ENCODE data around the gene CDK17.
"Not testable (repeated sequence)": the region's sequence is repeated elsewhere in the genome, so short reads cannot be mapped to it uniquely, and the experiment has no call there.

Gene CDK17

DNA sequence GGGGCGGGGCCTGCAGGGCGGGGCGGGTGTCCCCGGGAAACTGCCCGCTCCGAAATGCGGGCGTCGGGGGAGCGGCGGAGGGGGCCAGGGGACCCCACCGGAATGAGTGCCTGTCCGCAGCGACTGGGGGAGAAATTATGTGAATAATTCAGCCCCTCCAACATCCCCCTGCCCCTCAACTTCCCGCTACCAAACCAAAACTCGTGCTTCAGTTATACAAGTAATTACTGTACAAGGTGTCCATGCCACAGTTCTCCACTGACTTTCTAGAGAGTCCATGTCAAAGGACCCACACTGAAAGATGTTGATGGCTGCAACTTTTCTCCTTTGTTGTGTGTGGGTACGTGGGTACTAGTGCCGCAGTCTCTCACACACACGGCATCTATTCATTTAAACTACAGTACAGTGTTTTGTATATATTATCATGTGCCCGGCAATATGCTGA, 414 bp upstream of the CDK17 start:
- H3K4me1 ChIP-seq (ENCODE audit: insufficient read depth, low read length): peaks cover 24% of the 10 kb centered on the region
- H3K36me3 ChIP-seq (ENCODE audit: insufficient read depth, low read length): no peaks in the 10 kb centered on the region
- no peaks in the 10 kb centered on the region for H3K27me3 ChIP-seq (ENCODE audit: control insufficient read depth in 1 of 2, insufficient read depth in 2 of 2, low read length in 2 of 2)
- peak overlapping the region; percentile 63 to 94 for H3K4me3 ChIP-seq (ENCODE audit: low read depth in 1 of 2, low read length in 2 of 2)
- no peaks in the 10 kb centered on the region for H3K9me3 ChIP-seq (ENCODE audit: low read length)
- H3K27ac ChIP-seq (ENCODE audit: low read depth, low read length): peak overlapping the region; percentile 94
- peak overlapping the region; percentile 67 for H3K9ac ChIP-seq (ENCODE audit: low read length)

DNA sequence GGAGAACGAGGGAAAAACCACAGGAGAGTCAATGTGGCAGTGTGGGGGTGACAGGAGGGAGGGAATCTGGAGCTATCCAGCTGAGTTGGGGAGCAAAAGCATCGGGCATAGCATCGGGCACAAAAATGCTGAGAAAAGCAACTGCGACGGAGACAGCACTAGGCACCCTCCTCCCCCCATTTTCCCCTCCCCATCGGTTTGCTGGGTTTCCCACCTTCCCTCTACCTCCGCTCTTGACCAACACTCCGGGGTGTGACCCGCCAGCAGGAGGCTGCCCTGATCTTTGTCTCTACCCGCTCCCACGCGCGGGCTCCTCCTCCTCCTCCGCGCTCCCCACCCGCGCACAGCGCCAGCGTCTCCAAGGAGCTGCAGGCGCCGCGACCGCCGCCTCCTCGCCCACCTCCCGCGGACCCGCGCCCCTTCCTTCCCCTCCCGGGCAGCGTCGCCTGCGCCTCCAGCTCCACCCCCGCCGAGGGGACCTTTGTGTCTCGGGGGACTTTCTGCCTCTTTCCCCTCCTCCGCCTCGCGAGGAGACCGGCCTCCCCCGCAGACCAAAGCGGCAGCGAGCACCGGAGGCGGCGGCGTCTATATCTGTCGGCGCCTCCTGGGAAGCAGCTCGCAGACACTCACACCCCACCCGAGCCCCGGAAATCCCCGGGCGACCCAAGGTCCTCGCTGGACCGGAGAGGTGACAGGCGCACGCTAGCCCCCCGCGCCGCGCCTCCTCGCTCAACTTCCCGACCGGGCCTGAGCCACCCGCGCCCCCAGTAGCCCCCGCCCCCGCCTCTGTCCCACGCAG, 920 bp downstream of the CDK17 start:
- Histone ChIP-seq H3K27me3 (ENCODE audit: control insufficient read depth in 1 of 2, insufficient read depth in 2 of 2, low read length in 2 of 2) (no peaks in the 10 kb centered on the region), H3K27ac (ENCODE audit: low read depth, low read length) (peak overlapping the region; percentile 82), H3K9ac (ENCODE audit: low read length) (peak overlapping the region; percentile 94), H3K36me3 (ENCODE audit: insufficient read depth, low read length) (no peaks in the 10 kb centered on the region), H3K4me1 (ENCODE audit: insufficient read depth, low read length) (peaks cover 29% of the 10 kb centered on the region), H3K4me3 (ENCODE audit: low read depth in 1 of 2, low read length in 2 of 2) (peak overlapping the region; percentile 89 to 93), H3K9me3 (ENCODE audit: low read length) (no peaks in the 10 kb centered on the region)

DNA sequence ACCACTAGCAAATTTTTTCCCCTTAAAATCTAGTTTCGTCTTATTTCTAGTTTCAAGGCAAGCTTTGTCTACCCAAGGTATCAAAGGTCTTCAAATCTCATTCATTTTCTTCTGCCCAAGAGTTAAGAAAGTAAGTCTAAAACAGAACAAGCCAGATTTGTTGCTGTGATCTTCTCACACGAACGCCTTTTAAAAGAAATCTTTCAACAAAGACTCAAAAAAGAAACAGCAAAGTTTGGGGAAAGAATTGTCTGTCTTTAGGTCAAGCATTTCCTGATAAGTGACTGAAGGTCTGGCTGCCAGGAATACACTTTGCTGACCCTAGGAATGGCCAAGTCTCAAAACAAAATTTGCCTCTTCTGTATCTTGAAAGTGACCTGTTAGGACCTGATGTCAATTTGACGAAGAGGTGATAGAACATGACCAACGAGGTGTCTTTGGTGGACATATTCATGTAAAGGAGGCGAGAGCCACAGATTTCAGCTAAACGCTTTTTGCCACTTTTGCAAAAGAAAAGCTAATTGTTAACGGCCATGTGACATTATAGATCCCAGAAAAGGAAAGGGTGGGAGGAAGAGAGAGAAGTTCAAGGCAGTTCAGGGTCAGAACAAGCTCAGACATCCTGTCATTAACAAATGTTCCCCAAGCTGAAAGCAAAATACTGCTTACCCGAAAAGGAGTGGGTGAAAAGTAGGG, 1.7 kb downstream of the CDK17 start:
- Histone ChIP-seq H3K9ac (ENCODE audit: low read length) (peak overlapping the region; percentile 94), H3K4me1 (ENCODE audit: insufficient read depth, low read length) (peaks cover 29% of the 10 kb centered on the region), H3K36me3 (ENCODE audit: insufficient read depth, low read length) (no peaks in the 10 kb centered on the region), H3K4me3 (ENCODE audit: low read depth in 1 of 2, low read length in 2 of 2) (peak overlapping the region; percentile 89 to 93), H3K9me3 (ENCODE audit: low read length) (no peaks in the 10 kb centered on the region), H3K27ac (ENCODE audit: low read depth, low read length) (peak overlapping the region; percentile 82), H3K27me3 (ENCODE audit: control insufficient read depth in 1 of 2, insufficient read depth in 2 of 2, low read length in 2 of 2) (no peaks in the 10 kb centered on the region)

DNA sequence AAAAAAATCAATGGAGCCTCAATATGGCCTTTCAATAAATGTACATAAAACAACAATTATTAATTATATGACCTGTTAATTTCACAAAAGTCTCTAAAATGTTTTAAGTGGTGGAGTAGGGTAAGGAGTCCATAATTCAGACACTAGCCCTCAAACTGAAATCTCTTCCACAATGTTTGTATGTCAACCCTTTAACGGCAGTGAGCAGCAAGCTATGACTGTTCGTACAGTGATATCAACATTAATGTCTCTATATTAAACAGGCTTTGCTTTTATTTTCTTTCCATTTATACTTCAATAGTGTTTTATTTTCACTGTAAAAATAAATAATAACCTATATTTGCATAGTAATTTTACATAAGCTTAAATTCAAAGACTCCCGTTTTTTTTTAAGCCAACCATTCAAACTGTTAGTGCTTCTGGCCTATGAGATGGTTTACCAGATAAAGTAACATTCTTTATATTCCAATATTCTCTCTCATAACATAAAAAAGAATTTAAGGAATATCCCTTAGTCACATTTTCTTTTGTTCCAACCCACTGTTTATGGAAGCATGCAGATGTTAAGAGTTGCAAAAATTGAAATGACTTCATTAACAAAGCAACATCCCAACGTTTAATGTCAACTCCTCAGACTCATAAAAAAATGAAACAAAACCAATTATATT, 2.3 kb downstream of the CDK17 start:
- H3K27ac ChIP-seq (ENCODE audit: low read depth, low read length): peak overlapping the region; percentile 82
- peak overlapping the region; percentile 89 to 93 for H3K4me3 ChIP-seq (ENCODE audit: low read depth in 1 of 2, low read length in 2 of 2)

DNA sequence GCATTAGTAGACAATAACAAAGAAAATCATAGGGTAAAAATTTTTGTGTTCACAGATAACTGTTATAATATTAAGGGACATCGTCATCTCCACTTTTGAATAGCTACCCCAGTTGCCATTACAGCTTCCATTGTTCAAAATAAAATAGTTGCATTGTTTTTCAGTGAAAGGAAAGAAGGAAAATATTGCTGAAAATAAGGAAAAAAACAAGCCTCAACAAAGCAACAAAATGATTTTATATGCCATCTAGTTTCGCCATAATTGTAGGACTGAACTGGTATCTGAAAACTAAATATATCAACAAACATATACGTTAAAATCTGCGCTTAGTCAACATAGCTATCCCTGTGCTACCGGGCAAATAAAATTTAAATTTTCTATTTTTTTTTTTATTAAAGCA, 3.3 kb downstream of the CDK17 start:
- peaks cover 30% of the 10 kb centered on the region for H3K4me1 ChIP-seq (ENCODE audit: insufficient read depth, low read length)
- H3K9me3 ChIP-seq (ENCODE audit: low read length): no peaks in the 10 kb centered on the region
- H3K4me3 ChIP-seq (ENCODE audit: low read depth in 1 of 2, low read length in 2 of 2): no peak overlapping the region
- H3K9ac ChIP-seq (ENCODE audit: low read length): no peak overlapping the region
- no peaks in the 10 kb centered on the region for H3K36me3 ChIP-seq (ENCODE audit: insufficient read depth, low read length)
- H3K27me3 ChIP-seq (ENCODE audit: control insufficient read depth in 1 of 2, insufficient read depth in 2 of 2, low read length in 2 of 2): no peaks in the 10 kb centered on the region
- no peak overlapping the region for H3K27ac ChIP-seq (ENCODE audit: low read depth, low read length)

More for the DNA sequence above, 2.3 kb downstream of the CDK17 start:
- H3K9me3 ChIP-seq (ENCODE audit: low read length): no peaks in the 10 kb centered on the region
- H3K4me1 ChIP-seq (ENCODE audit: insufficient read depth, low read length): peaks cover 29% of the 10 kb centered on the region
- H3K36me3 ChIP-seq (ENCODE audit: insufficient read depth, low read length): no peaks in the 10 kb centered on the region
- H3K9ac ChIP-seq (ENCODE audit: low read length): peak overlapping the region; percentile 94
- H3K27me3 ChIP-seq (ENCODE audit: control insufficient read depth in 1 of 2, insufficient read depth in 2 of 2, low read length in 2 of 2): no peaks in the 10 kb centered on the region

DNA sequence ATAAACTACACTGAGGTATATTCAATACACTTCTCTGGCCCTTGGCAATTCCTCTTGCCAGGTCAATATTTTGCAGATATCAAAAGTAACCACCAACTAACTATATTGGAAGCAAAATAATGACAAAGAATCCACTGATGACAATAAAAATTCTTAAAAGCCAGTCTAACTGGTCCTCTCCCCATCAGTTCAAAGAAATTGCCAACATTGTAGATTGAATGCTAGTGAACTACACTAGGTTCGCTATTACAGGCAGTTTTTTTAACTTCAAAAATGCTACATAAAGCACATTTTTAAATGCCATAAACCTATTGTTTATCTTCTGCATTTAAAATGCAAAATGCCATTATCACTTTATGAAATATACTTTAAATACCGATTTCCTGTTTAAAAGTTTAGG, 4.0 kb downstream of the CDK17 start:
- H3K27ac ChIP-seq (ENCODE audit: low read depth, low read length): no peak overlapping the region
- H3K4me1 ChIP-seq (ENCODE audit: insufficient read depth, low read length): peaks cover 29% of the 10 kb centered on the region
- no peak overlapping the region for H3K9ac ChIP-seq (ENCODE audit: low read length)
- no peaks in the 10 kb centered on the region for H3K9me3 ChIP-seq (ENCODE audit: low read length)
- no peaks in the 10 kb centered on the region for H3K27me3 ChIP-seq (ENCODE audit: control insufficient read depth in 1 of 2, insufficient read depth in 2 of 2, low read length in 2 of 2)
- H3K4me3 ChIP-seq (ENCODE audit: low read depth in 1 of 2, low read length in 2 of 2): no peak overlapping the region
- no peaks in the 10 kb centered on the region for H3K36me3 ChIP-seq (ENCODE audit: insufficient read depth, low read length)

DNA sequence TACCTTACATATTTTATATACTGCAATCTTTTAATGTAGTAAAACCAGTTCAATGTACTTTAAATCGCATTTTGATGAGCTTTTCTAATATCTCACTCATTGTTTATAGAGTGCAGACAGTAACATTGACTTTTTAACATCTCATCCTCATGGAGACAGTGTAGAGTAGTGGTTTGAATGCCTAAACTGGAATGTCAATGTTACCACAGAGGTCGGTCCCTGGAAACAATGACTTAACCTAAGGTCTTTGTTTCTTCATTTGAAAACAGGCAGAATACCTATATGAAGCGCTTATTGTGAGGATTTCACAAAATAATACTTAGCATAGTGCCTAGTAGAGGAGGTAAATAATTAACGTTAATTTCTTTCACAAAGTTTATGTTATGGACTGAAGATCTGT, 5.0 kb downstream of the CDK17 start:
- no peak overlapping the region for H3K27ac ChIP-seq (ENCODE audit: low read depth, low read length)

DNA sequence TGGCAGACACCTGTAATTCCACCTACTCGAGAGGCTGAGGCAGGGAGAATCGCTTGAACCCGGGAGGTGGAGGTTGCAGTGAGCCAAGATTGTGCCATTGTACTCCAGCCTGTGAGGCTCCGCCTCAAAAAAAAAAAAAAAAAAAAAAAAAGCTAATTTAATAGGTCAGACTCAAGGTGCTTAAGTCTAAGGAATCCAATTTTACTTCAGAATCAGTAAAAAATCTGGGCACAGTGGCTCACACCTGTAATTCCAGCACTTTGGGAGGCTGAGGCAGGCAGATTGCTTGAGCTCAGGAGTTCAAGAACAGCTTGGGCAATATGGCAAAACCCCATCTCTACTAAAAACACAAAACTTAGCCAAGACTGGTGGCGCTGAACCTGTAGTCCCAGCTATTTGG, 7.0 kb downstream of the CDK17 start:
- H3K9ac ChIP-seq (ENCODE audit: low read length); H3K27ac ChIP-seq (ENCODE audit: low read depth, low read length); H3K4me3 ChIP-seq (ENCODE audit: low read depth in 1 of 2, low read length in 2 of 2); H3K36me3 ChIP-seq (ENCODE audit: insufficient read depth, low read length); H3K9me3 ChIP-seq (ENCODE audit: low read length); H3K27me3 ChIP-seq (ENCODE audit: control insufficient read depth in 1 of 2, insufficient read depth in 2 of 2, low read length in 2 of 2): not testable (repeated sequence)
- H3K4me1 ChIP-seq (ENCODE audit: insufficient read depth, low read length): peaks cover 34% of the 10 kb centered on the region

More for the DNA sequence above, 5.0 kb downstream of the CDK17 start:
- H3K9me3 ChIP-seq (ENCODE audit: low read length): no peaks in the 10 kb centered on the region
- H3K9ac ChIP-seq (ENCODE audit: low read length): no peak overlapping the region
- no peaks in the 10 kb centered on the region for H3K36me3 ChIP-seq (ENCODE audit: insufficient read depth, low read length)
- no peaks in the 10 kb centered on the region for H3K27me3 ChIP-seq (ENCODE audit: control insufficient read depth in 1 of 2, insufficient read depth in 2 of 2, low read length in 2 of 2)
- H3K4me3 ChIP-seq (ENCODE audit: low read depth in 1 of 2, low read length in 2 of 2): no peak overlapping the region
- H3K4me1 ChIP-seq (ENCODE audit: insufficient read depth, low read length): peaks cover 29% of the 10 kb centered on the region

DNA sequence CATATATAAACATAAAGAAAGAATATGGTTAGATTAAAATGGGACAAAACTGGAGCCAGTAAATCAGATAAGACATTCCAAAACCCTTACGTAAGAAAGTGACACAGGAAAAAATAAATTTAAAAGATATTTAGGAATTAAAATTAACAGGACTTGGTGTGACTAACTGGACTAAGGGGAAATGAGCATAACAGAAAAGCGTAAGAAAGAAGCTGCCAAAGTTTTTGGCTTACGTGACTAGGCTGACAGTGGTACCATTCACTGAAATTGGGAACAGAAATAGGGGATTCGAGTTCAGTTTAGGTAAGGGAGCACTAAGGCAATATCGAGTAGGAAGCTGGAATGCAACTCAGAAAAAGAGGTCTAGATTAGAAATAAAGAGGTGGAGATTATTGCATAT, 7.8 kb downstream of the CDK17 start:
- no peak overlapping the region for H3K4me3 ChIP-seq (ENCODE audit: low read depth in 1 of 2, low read length in 2 of 2)
- H3K27me3 ChIP-seq (ENCODE audit: control insufficient read depth in 1 of 2, insufficient read depth in 2 of 2, low read length in 2 of 2): no peaks in the 10 kb centered on the region
- H3K36me3 ChIP-seq (ENCODE audit: insufficient read depth, low read length): no peaks in the 10 kb centered on the region
- no peaks in the 10 kb centered on the region for H3K9me3 ChIP-seq (ENCODE audit: low read length)
- peaks cover 33% of the 10 kb centered on the region for H3K4me1 ChIP-seq (ENCODE audit: insufficient read depth, low read length)
- no peak overlapping the region for H3K27ac ChIP-seq (ENCODE audit: low read depth, low read length)
- no peak overlapping the region for H3K9ac ChIP-seq (ENCODE audit: low read length)

DNA sequence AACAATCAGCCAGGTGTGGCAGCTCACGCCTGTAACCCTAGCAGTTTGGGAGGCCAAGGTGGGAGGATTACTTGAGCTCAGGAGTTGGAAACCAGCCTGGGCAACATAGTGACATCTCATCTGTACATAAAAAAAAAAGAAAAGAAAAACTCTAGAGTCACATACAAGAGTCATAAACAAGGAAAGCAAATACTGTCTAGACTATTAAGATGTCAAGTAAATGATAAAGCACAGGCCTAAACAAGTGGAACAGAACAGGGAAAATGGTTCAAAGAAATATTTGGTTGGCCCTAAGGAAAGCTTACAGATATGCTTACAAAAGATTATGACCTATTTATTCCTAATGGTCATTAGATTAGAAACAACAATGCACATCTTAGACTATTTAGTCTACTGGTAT, 12.3 kb downstream of the CDK17 start:
- H3K27ac ChIP-seq (ENCODE audit: low read depth, low read length): no peak overlapping the region
- H3K36me3 ChIP-seq (ENCODE audit: insufficient read depth, low read length): no peaks in the 10 kb centered on the region
- H3K9me3 ChIP-seq (ENCODE audit: low read length): no peaks in the 10 kb centered on the region
- H3K9ac ChIP-seq (ENCODE audit: low read length): no peak overlapping the region
- H3K27me3 ChIP-seq (ENCODE audit: control insufficient read depth in 1 of 2, insufficient read depth in 2 of 2, low read length in 2 of 2): no peaks in the 10 kb centered on the region
- no peak overlapping the region for H3K4me3 ChIP-seq (ENCODE audit: low read depth in 1 of 2, low read length in 2 of 2)
- peaks cover 26% of the 10 kb centered on the region for H3K4me1 ChIP-seq (ENCODE audit: insufficient read depth, low read length)

DNA sequence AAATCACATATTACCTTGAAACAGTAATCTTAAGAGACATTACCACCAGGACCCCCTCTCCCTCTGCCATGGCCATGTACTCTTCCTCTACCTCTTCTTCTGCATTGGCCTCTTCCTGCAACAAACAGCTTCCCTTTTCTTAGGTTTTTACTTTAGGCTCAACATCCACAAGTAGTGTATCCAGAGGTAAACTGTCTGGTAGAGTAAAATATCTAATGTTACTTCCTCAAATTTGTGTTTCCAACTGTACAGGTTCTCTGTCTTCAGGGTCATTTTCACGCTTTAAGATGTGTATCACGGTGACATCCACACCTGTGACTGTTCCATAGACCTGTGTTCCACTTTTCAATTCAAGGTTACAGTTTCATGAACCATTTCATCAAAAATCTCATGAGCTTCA, 13.4 kb downstream of the CDK17 start:
- Histone ChIP-seq H3K4me3 (ENCODE audit: low read depth in 1 of 2, low read length in 2 of 2) (no peak overlapping the region), H3K9ac (ENCODE audit: low read length) (no peak overlapping the region), H3K36me3 (ENCODE audit: insufficient read depth, low read length) (no peaks in the 10 kb centered on the region), H3K27me3 (ENCODE audit: control insufficient read depth in 1 of 2, insufficient read depth in 2 of 2, low read length in 2 of 2) (no peaks in the 10 kb centered on the region), H3K9me3 (ENCODE audit: low read length) (no peaks in the 10 kb centered on the region), H3K4me1 (ENCODE audit: insufficient read depth, low read length) (peaks cover 28% of the 10 kb centered on the region), H3K27ac (ENCODE audit: low read depth, low read length) (no peak overlapping the region)

Data from muscle layer of colon (tissue), 2 donors.